Occipital lobe (tissue), 2 donors: ENCODE results near the gene HEMK1. TPM values are rescaled to one million over a fixed set of nuclear protein-coding genes. Genes with fewer than 3 reads are reported as not detected.

Experiments used
- DNase-seq: peaks from one replicate; lab custom pipeline; 2025; lab: John Stamatoyannopoulos, UW
- total RNA-seq: library from RNA; depleted of rRNA; stranded (reverse); fragments of >200 nt; gene quantifications from one replicate; pipeline ENCODE4 v1.2.3, GENCODE V29; 2014

HEMK1 gene
- total RNA-seq, 1 donor from 2014 or later, result 6.9 TPM

- no peak for DNase-seq
Observed at GRCh38 chr3:50635066-50635465, 65.7 kb downstream of the HEMK1 start.

GRCh38 chr3:50637011-50637410, 67.7 kb downstream of the HEMK1 start:
- DNase-seq, result no peak

- no peak for DNase-seq
Observed at GRCh38 chr3:50637945-50638344, 68.6 kb downstream of the HEMK1 start.

- DNase-seq, result no peak
Observed at GRCh38 chr3:50639055-50639494, 69.8 kb downstream of the HEMK1 start.

- DNase-seq, result no peak
Observed at GRCh38 chr3:50642382-50642781, 73.1 kb downstream of the HEMK1 start.

- peak; percentile 58 for DNase-seq
Observed at GRCh38 chr3:50644561-50644960, 75.2 kb downstream of the HEMK1 start.

- no peak for DNase-seq
Observed at GRCh38 chr3:50645378-50645777, 76.1 kb downstream of the HEMK1 start.

Other genes with a start within 250 kb of the HEMK1 start
- gene HYAL2, start 246.8 kb upstream of the HEMK1 start, total RNA-seq, result 30.9 TPM
- gene TUSC2, start 241.3 kb upstream of the HEMK1 start, total RNA-seq, result 16.2 TPM
- 7.8 TPM for gene RASSF1, start 228.7 kb upstream of the HEMK1 start, total RNA-seq
- gene ZMYND10, start 223.8 kb upstream of the HEMK1 start, total RNA-seq, result 2.5 TPM
- 19.0 TPM for gene NPRL2, start 218.7 kb upstream of the HEMK1 start, total RNA-seq
- 10.0 TPM for gene CYB561D2, start 218.7 kb upstream of the HEMK1 start, total RNA-seq
- gene TMEM115, start 210.0 kb upstream of the HEMK1 start, total RNA-seq, result 19.8 TPM
- 2.2 TPM for gene CACNA2D2, start 65.9 kb upstream of the HEMK1 start, total RNA-seq
- gene C3orf18, start 1.8 kb upstream of the HEMK1 start, total RNA-seq, result 13.6 TPM
- gene CISH, start 42.3 kb downstream of the HEMK1 start, total RNA-seq, result 0.16 TPM
- gene MAPKAPK3, start 47.6 kb downstream of the HEMK1 start, total RNA-seq, result 5.5 TPM
- 42.6 TPM for gene DOCK3, start 105.4 kb downstream of the HEMK1 start, total RNA-seq